CMK (cell line): ENCODE measurements around the gene PHF2.
"Not testable (repeated sequence)": the region's sequence is repeated elsewhere in the genome, so short reads cannot be mapped to it uniquely, and the experiment has no call there.

ENCODE experiments used
- DNase-seq: peaks from one replicate; pipeline ENCODE4 v3.0.0-alpha.2; 2010; ENCODE audit warnings: low read depth

PHF2 gene

DNA sequence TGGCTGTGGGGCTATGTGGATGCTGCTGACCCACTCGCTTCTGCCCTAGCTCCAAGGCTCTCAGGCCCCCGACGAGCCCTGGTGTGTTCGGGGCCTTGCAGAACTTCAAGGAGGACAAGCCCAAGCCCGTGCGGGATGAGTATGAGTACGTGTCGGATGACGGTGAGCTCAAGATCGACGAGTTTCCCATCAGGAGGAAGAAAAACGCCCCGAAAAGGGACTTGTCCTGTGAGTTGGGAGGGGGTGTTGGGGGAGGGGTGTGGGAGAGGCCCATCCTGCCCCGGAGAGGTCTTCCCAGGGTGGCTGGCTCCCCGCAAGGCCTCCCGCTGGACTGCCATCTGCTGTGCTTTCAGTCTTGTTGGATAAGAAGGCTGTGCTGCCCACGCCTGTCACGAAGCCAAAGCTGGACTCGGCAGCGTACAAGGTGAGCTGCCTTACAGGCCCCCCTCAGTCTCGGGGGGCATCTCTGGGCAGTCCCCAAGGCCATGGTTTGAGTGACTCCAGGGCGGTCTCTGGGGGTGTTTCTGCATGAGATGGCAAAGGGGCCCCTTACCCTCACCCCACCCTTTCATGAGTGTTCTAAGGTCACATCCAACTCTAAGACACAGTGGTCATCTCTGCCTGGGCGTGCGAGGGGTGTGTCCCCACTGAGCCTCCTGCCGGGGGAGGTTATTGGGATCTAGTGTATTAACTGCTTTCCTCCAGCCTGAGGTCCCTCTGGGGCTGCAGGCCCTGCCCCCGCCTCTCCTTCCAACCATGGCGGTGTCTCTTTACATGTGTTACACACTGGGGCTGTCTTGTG lies 89.5 kb downstream of the PHF2 start:
- no peak for DNase-seq

DNA sequence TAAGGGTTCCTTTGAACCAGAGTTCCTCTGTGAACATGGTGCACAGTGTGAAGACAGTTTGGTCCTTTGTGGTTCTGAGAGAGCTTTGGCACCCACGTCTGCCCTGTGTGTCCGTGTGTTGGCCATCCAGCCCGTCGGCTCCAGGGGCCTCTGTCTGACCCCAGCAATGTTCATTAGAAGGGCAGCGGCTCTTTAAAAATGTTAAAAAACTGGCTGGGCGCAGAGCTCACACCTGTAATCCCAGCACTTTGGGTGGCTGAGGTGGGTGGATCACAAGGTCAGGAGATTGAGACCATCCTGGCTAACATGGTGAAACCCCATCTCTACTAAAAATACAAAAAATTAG lies 90.0 kb downstream of the PHF2 start:
- DNase-seq, result not testable (repeated sequence)

GRCh38 chr9:93667006-93667405 lies 90.6 kb downstream of the PHF2 start:
- DNase-seq, result no peak

- DNase-seq, result no peak
Observed at GRCh38 chr9:93667627-93668026, 91.2 kb downstream of the PHF2 start.

GRCh38 chr9:93668261-93668871 lies 92.0 kb downstream of the PHF2 start:
- no peak for DNase-seq

DNA sequence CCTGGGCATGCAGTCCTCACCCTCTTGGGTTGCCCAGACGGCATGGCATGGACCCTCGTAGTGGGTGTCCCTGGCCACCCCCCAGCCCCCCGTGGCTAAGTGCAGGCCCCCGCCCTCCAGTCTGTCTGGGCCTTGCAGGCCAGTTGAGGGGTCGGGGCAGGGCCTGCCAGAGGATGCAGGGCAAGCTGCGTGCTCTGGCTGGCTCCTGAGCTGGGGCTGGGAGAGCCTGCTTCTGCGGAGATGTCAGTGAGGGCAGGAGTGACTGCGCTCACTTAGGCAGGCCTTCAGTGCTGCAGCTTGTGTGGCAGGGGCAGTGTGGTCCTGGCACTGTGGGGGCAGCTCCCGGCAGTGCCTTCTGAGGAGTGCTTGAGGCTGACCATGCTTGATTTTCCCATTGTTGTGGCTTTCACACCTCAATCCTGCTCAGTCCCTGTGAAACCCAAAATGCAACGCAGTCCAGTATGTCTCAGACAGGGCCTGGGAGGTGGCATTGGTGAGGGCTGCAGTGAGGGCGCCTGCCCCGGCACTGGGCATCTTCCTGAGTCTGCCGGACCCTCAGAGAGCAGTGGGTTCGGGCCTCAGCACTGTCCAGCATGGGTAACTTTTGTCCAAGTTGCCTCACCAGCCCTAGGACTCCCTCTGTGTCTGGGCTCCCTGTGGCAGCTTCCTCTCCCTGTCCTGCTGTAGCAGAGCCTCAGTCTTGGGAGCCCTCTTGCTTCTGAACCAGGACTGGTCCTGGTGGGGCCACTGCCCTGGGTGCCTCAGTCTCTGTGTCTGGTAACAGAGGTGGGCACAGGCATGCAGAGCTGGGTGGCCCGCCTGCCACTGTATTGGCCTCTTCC lies 93.0 kb downstream of the PHF2 start:
- DNase-seq, result no peak

GRCh38 chr9:93669958-93670207 lies 93.5 kb downstream of the PHF2 start:
- no peak for DNase-seq

- DNase-seq, result no peak
Observed at GRCh38 chr9:93670208-93671019, 94.0 kb downstream of the PHF2 start.

DNA sequence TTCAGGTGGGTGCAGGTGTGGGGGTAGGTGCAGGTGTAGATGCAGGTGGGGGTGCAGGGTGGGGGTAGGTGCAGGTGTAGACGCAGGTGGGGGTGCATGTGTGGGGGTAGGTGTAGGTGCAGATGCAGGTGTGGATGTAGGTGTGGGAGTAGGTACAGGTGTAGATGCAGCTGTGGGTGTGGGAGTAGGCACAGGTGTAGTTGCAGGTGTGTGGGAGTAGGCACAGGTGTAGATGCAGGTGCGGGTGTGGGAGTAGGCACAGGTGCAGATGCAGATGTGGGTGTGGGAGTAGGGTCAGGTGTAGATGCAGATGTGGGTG lies 94.6 kb downstream of the PHF2 start:
- no peak for DNase-seq

- not testable (repeated sequence) for DNase-seq
Observed at GRCh38 chr9:93672330-93673020, 96.1 kb downstream of the PHF2 start.

DNA sequence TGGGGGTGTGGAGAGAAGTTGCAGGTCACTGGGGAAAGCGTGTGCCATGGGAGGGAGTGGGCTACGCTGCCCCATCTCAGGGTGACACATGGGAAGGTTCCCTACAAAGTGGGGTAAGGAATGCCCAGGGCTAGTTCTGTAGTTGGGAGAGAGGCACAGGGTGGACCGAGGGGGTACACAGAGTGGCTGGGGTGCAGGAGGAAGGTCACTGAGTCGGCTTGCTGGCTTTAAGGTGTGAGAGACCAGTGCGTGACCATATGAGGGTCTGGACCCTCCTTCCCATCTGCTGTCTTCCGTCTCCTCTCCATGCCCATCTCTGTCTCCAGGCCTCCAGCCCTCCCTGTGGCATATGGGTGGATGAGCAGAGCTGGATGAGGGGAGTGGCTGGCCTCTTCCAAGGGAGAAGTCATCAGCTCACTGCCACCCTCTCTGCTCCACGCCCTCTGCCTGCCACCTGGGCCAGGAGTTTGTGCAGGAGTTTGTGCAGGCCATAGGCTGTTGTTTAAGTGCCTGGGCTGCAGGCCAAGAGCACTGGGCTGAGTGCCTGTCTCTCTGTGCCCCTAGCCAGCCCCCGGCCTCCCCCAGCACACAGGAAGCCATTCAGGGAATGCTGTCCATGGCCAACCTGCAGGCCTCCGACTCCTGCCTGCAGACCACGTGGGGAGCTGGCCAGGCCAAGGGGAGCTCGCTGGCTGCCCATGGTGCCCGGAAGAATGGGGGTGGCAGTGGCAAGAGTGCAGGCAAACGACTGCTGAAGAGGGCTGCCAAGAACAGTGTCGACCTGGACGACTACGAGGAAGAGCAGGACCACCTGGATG lies 96.8 kb downstream of the PHF2 start:
- DNase-seq, result no peak

DNA sequence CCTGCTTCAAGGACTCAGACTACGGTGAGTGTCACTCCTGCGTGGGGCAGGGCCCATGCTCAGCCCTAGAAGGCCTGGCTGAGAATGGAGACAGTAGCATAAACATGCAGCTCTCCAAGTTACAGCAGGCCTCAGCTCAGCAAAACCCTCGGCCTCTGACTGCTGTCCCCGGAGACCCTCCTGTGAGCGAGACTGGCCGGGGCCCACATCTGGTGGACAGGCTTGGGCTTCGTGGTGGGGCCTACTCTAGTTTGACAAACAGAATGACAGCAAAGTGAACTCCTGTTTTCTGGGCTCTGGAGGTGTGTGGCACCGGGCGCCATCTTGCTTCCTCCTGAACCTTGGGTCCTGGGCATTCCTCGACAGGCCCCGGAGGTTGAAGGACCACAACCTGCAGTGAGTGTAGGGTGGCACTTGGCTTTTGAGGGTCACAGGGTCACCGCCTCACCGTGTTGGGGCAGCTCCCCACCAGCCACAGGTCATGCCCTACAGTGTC lies 97.5 kb downstream of the PHF2 start:
- no peak for DNase-seq

DNA sequence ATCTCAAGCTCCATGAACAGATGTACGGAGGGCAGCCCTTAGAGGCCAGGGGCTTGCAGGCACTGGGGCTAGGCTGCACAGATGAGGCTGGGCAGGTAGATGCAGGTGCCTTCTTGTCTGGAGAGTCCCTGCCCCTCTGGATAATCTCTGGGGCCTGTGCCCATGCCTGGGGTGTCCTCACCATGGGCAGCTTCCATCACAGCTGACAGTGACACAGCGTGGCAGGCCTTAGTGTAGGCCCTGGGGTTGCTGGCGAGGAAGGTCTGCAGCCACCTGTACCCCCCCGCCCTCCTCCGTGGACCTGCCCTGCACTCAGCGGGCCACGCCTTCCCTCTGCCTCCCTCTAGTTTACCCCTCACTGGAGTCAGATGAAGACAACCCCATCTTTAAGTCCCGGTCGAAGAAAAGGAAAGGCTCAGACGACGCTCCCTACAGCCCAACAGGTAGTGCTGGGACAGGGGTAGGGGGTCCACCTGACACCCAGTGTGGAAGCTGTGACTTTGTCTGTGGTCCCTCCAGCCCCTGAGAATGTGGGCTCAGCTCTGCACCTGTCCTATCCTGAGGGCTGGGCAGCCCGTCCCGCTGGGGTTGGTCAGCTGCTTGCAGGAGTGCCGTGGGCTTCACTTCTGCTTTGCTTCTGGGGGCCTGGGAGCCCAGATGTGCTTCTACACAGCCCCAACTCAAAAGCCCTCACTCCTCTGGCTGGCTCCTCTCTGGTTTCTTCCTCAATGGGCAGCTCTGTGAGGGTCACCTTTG lies 98.4 kb downstream of the PHF2 start:
- no peak for DNase-seq

DNA sequence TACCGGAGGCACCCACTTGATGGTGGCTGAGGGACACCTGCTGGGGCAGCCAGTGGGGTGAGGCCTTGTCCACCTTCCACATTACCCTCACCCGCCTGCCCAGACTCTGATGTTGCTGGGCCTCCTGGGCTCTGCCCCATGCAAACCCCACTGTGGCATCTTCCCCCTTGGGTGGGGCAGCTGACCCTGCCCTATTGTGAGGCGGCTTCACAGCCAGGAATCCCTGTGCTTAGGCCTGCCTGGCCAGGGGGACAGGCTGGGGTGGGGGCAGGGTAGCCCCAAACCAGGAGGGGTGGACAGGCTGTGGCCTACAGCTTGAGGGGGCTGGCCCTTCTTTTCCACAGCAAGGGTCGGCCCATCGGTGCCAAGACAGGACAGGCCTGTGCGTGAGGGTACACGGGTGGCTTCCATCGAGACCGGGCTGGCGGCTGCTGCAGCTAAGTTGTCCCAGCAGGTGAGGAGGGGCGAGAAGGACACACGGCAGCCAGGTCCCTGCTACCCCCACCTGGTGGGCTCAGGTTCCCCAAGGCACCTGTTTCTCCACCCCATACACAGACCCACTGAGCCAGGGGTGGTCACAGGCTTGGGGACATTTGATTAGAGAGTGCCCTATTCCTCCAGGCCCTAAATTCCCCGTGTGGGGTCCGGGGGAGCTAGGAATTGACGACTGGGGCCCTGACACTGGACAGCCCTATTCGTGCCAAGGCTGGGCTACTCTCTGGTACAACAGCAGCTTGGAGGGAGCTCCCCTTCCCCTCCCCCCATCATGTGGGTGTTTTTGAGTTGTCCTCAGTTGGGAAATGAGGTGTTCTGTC lies 99.2 kb downstream of the PHF2 start:
- no peak for DNase-seq

DNA sequence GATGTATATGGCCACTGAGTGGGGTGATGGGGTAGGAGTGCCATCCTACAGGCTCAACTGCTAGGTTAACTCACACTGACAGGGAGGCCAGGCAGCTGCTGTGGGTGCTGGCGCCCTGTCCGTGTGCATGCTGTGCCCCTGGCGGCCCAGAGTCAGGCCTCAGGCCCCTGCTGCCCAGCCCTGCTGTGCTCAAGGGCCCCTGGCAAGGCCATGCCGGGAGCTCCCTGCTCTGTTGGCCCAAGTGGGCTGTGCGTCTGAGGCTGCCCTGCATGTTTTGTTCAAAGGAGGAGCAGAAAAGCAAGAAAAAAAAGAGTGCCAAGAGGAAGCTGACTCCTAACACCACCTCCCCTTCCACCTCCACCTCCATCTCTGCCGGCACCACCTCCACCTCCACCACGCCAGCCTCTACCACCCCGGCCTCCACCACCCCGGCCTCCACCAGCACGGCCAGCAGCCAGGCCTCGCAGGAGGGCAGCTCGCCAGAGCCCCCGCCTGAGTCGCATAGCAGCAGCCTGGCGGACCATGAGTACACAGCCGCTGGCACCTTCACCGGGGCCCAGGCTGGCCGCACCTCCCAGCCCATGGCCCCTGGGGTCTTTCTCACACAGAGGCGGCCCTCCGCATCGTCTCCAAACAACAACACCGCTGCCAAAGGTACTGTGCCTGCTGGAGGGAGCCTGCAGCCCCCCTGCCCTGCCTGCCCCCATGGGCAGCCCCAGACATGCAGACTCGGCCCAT lies 100.1 kb downstream of the PHF2 start:
- DNase-seq, result no peak

DNA sequence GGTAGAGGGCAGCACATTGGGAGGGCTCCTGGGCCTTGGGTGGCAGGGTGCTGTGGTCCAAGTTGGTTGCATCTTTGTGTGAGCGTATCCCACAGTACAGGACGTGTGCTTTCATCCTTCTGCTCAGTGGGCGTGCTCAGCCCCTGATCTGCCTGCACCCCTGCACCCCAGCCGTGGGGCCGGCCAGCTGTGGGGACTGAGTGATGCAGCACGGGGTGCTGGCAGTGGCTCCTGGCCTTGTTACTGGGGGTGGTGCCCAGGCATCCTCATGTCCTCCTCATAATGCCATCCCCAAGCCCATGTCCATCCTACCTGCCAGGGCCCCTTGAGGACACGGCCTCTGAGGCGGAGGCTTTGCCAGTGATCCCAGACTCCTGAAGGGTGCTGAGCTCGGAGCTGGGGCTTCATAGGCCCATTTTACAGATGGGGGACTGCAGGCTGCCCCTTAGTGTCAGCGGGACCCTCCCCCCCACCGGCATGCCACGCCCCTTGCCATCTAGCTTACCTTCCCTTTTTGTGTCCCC lies 100.7 kb downstream of the PHF2 start:
- no peak for DNase-seq

DNA sequence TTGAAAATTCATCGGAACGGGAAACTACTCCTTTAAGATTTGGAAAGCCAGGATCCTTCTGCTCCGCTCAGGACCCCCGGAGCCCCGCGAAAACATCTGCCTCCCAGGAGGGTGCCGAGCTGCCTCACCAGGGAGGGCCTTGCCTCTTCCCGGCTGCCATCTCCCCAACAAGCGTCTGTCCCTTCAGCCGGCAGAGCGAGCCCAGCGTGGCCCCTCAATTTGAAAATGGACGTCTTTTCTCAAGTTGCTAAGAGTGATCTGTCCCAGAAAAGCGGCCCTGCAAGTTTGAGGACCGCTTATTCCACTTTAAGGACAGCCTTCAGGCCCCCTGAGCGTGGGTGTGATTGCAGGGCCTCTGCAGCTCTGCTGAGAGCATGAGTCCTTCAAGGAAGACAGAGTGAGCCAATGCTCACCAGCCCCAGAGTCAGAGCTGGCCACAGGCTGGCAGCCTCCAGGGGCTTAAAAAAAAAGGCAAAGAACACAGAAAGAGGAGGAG lies 101.3 kb downstream of the PHF2 start:
- DNase-seq, result no peak
